Endometrial microvascular endothelial cells (primary cell): ENCODE measurements around the gene PNPLA6. TPM values are rescaled to one million over a fixed set of nuclear protein-coding genes. Genes with fewer than 3 reads are reported as not detected.

ENCODE experiments used
- in situ Hi-C: cut with HindIII; loops from 2 replicates; pipeline ENCODE4 v1.10.0; 2017; ENCODE audit warnings: low sequenced_read_pairs, low pct_unique_long_range_greater_than_20kb; ENCODE audit errors: inconsistent ontology term
- total RNA-seq: library from RNA; depleted of rRNA; stranded (reverse); fragments of >200 nt; gene quantifications from one replicate; pipeline ENCODE4 v1.2.3, GENCODE V29; 2015; ENCODE audit errors: inconsistent ontology term

The PNPLA6 gene
- total RNA-seq, 1 donor from 2014 or later, result 180 TPM

GRCh38 chr19:7579182-7579581 is 43.7 kb downstream of the PNPLA6 start:
- in situ Hi-C loops, result no loop called here

- in situ Hi-C loops, result no loop called here
Observed at GRCh38 chr19:7582446-7582845, 46.9 kb downstream of the PNPLA6 start.

DNA sequence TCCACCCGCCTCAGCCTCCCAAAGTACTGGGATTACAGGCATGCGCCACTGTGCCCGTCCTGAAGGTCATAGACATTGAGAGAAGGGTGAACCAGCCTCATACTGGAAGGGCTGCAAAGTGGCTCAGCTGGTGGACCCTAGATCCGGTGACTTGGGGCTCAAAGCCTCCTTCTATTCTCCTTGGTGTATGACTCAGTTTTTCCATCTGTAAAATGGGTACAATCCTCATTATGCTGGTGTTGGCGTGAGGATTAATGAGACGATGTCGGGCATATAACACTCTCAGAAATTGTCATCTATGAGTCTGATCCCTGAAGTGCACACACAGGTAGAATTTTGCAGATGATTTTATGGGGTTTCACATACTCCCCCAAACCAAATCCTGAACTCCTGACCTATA is 54.3 kb downstream of the PNPLA6 start:
- in situ Hi-C loops, result no loop called here

- in situ Hi-C loops, result no loop called here
Observed at GRCh38 chr19:7590256-7590655, 54.7 kb downstream of the PNPLA6 start.

DNA sequence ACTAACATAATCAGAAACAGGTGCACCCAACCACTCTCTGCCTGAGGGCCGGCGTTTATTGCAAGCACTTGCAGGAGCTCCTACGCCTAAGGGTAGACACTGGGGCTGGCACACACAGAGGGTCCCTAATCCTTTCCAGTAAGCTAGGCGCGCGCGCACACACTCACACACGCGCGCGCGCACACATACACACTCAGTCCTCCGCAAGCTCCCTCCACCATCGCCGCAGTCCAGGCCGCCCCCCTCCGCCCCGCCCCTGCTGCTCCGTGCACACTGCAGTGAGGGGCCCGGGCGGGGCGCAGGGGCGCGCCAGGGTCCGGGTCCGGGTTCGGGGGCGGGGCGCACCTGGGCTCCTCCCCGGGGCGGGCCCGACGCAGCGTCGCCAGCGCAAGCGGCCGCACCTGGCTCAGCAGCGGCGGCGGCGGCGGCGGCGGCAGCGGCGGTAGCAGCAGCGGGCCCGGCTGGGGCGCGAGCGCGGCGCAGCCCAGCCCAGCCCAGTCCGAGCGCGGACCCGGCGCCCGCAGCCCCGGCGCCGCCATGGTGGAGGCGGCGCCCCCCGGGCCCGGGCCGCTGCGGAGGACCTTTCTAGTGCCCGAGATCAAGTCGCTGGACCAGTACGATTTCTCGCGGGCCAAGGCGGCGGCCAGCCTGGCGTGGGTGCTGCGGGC is 60.1 kb downstream of the PNPLA6 start, which contains the start of gene CAMSAP3:
TSS of gene CAMSAP3 (plus strand) at position 398 of the 668 bp plus-strand sequence. CDS start at position 538, 140 bp downstream.
- in situ Hi-C loops, result no loop called here

- in situ Hi-C loops, result no loop called here
Observed at GRCh38 chr19:7596211-7596937, 60.9 kb downstream of the PNPLA6 start.

- in situ Hi-C loops, result no loop called here
Observed at GRCh38 chr19:7597689-7598088, 62.2 kb downstream of the PNPLA6 start.

GRCh38 chr19:7598180-7598579 is 62.7 kb downstream of the PNPLA6 start:
- in situ Hi-C loops, result no loop called here

DNA sequence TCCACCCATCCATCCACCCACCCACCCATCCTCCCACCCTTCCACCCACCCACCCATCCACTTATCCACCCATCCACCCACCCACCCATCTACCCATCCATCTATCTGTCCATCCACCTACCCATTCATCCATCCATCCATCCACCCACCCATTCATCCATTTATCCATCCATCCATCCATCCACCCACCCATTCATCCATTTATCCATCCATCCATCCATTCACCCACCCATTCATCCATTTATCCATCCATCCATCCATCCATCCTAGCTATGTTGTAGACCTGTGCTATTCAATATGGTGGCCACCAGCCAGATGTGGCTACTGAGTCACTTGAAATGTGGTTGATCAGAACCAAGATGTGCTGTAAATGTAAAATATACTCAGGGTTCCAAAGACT is 65.2 kb downstream of the PNPLA6 start:
- in situ Hi-C loops, result no loop called here

GRCh38 chr19:7602240-7602934 is 66.9 kb downstream of the PNPLA6 start:
- in situ Hi-C loops, result no loop called here

DNA sequence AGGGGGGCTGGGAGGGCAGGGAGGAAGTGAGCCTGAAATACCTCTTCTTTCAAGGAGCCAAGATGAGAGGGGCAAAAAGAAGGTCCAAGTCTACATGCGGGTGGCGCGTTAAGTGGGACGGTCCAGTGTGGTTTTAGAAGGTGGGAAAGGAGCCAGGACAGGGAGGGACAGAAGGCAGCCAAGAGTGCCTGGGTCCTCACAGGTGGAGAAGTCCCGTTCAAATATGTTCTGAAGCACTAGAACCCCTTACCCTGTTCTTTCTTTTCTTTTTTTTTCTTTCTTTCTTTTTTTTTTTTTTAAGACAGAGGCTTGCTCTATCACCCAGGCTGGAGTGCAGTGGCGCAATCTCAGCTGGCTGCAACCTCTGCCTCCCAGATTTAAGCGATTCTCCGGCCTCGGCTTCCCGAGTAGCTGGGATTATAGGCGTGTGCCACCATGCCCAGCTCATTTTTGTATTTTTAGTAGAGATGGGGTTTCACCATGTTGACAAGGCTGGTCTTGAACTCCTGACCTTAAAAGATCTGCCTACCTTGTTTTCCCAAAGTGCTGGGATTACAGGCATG is 67.5 kb downstream of the PNPLA6 start:
- in situ Hi-C loops, result no loop called here

GRCh38 chr19:7603919-7604318 is 68.4 kb downstream of the PNPLA6 start:
- in situ Hi-C loops, result no loop called here

DNA sequence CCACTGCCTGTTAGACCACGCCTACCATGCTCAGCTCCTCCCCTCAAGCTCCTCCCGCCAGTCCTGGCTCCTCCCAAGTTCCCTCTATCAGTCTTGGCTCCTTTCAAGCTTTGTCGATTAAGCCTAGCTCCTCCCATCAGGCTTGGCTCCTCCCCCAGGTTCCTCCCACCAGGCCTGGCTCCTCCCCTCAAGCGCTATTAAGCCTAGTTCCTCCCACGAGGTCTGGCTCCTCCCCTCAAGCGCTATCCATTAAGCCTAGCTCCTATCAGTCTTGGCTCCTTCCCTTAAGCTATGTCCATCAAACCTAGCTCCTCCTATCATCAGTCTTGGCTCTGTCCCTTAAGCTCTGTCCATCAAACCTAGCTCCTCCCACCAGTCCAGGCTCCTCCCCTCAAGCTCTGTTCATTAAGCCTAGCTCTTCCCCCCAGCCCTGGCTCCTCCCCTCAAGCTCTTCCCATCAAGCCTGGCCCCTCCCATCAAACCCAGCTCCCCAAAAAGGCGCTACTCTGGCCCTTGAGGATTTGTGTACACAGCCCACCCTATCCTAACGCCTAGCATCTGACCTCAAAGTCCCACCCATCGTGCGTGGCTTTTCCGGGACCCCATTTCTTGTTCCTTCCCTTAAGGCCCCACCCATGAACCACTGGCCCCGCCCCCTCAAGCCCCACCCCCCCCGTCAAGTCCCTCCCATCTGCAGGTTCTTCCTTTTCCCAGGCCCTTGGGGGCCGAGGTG is 70.1 kb downstream of the PNPLA6 start:
- in situ Hi-C loops, result no loop called here

DNA sequence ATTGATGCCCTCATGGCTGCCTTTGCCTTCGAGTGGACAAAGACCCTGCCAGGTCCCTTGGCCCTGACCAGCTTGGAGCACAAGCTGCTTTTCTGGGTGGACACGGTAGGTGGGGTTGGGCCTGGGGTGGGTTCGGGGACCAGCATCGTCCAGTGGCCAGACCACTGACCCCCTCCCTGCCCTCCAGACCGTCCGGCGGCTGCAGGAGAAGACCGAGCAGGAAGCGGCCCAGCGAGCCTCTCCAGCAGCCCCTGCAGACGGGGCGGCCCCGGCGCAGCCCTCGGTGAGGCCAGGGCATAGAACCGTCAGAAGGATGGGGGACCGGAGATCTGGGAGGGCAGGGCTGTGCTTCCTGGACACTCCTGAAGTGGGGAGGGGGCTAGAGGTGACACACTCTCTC is 70.8 kb downstream of the PNPLA6 start:
- in situ Hi-C loops, result no loop called here

DNA sequence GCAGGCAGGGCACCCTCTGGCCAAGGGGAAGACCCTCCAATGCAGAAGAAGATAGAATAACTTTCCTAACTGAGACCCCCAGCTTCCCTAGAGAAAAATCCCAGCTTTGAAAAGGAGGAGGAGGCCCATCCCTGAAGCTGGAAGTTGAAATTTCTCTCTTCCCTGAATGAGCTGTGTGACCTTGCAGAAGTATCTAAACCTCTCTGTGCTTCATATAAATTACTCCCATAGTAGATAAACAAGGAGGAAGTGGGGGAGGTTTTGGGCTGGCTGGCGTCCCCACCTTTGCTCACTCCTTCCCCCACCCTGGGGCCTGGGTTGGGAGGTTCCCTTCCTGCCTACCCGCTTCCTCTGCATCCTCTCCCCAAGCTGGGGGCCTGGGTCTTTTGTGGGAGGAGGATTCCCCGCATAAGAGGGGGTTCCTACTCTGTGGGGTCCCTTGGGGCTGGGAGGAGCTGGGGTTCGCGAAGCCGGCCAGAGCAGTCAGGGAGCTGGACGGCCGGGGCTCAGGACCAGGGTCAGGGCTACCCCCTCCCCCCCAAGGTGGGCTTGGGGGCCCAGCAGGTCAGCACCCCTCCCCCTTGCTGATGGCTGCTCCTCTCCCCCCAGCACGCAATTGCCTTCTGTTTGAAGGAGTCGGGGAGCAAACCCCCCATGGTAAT is 71.8 kb downstream of the PNPLA6 start:
- in situ Hi-C loops, result no loop called here

DNA sequence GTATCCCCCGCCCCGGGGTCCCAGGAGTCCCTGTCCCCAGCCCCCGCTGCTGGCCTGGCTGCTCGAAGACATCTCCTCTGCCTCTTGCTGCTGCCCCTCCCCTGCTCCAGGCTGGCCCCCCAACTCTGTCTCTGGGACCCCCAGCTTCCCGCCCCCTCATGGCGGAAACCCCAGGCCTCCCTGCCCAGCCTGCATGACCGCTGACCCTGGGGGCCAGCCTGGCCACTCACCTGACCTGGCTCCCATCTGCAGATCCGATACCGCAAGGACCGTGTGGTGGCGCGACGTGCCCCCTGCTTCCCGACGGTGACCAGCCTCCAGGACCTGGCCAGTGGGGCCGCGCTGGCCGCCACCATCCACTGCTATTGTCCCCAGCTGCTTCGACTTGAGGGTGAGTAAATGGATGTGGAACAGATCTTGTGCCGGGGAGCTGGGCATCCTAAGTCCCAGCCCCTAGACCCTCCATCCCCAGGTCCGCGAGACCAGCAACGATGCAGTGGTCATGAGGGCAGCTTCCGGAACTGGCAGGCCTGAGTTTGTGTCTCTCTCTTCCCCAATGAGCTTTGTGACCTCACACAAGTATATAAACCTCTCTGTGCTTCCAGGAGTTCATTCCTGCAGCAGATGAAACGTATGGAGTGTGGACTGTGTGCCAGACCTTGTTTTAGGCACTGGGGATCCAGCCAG is 72.5 kb downstream of the PNPLA6 start:
- in situ Hi-C loops, result no loop called here

- in situ Hi-C loops, result no loop called here
Observed at GRCh38 chr19:7610491-7611240, 75.1 kb downstream of the PNPLA6 start.
